OCI-LY1 (cell line): ENCODE results near the gene TTR.

Source experiments
- EZH2 ChIP-seq: fragments of 200-600 bp; sonication (generic), shearing (Covaris generic); IDR thresholded peaks from 2 replicates; pipeline ENCODE4 v1.8.0; 2017; ENCODE audit warnings: borderline replicate concordance, mixed run types, mild to moderate bottlenecking, antibody characterized with exemption, low read length, moderate library complexity, mixed read lengths
- TF ChIP-seq, protein P1 (sequence below): fragments of 200-600 bp; sonication (generic), shearing (Covaris generic); IDR thresholded peaks from 2 replicates; pipeline ENCODE4 v1.5.1; 2017; ENCODE audit warnings: mild to moderate bottlenecking, antibody characterized with exemption, low read length, moderate library complexity, mixed read lengths

DNA sequence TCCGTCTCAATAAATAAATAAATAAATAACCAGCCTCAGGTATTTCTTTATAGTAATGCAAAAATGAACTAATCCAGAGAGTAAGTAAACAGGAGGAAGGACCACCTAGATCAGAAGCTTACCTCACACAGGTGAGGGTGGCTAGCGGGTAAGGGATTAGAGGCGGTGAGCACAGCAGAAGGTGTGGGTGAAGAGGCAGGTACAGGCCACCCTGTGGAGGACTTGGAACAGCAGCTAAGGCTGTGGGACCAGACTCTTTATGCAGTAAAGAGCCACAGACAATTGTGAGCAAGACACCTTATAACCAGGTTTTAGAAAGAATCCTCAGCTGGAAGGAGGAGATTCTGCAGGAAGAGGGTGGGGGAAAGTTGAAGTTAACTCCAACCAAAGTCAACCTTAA is 34.2 kb upstream of the TTR start:
- TF ChIP-seq, protein P1, sequence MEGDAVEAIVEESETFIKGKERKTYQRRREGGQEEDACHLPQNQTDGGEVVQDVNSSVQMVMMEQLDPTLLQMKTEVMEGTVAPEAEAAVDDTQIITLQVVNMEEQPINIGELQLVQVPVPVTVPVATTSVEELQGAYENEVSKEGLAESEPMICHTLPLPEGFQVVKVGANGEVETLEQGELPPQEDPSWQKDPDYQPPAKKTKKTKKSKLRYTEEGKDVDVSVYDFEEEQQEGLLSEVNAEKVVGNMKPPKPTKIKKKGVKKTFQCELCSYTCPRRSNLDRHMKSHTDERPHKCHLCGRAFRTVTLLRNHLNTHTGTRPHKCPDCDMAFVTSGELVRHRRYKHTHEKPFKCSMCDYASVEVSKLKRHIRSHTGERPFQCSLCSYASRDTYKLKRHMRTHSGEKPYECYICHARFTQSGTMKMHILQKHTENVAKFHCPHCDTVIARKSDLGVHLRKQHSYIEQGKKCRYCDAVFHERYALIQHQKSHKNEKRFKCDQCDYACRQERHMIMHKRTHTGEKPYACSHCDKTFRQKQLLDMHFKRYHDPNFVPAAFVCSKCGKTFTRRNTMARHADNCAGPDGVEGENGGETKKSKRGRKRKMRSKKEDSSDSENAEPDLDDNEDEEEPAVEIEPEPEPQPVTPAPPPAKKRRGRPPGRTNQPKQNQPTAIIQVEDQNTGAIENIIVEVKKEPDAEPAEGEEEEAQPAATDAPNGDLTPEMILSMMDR = no peak
- TF ChIP-seq EZH2 = no peak
